HG03097 (cell line): ENCODE measurements around the gene RAB31.

Experiments used
- ATAC-seq: cut with Tn5 transposase; IDR thresholded peaks from one replicate; pipeline ENCODE4 v1.9.1; 2021; ENCODE audit not compliant: unreplicated experiment, low FRiP score

The RAB31 gene

DNA sequence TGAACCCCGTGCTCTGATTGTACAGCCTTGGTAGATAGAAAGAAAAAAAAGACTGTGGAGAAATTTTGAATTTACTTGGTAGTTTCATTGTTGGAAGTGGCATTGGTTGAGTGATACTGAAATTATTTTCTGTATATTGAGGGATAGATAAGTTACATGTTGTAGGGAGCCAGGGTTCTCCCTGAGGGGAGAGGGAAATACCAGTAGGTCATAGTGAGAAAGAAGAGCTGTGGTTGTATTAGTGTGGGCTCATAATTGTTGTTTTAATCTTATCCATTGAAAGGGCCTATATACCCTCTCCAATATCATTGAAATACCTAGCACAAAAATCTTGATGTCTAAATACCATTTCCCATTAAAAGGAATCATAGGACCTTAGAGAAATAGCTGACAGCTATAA is 16.9 kb upstream of the RAB31 start:
- ATAC-seq, result no peak

- ATAC-seq, result no peak
Observed at GRCh38 chr18:9694174-9694573, 13.9 kb upstream of the RAB31 start.

- no peak for ATAC-seq
Observed at GRCh38 chr18:9694952-9695495, 13.1 kb upstream of the RAB31 start.

DNA sequence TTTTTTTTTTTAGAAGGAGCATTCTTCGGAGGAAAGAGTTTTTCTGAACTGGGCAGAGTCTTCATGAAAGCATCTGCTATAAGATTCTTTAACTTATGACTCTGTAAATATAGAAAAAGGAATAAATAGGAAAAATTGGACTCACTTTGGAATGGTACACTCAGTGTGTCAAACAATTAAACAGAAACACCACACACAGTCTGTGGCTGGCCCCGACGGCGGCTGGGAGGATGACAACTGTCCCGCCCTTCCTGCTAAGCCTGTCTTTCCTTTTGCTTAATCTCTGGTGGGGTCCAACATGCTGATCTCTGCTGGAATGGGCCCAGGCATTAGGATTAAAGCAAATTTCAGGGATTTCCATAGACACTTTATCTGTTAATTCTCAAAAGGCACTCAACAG is 12.5 kb upstream of the RAB31 start:
- no peak for ATAC-seq

DNA sequence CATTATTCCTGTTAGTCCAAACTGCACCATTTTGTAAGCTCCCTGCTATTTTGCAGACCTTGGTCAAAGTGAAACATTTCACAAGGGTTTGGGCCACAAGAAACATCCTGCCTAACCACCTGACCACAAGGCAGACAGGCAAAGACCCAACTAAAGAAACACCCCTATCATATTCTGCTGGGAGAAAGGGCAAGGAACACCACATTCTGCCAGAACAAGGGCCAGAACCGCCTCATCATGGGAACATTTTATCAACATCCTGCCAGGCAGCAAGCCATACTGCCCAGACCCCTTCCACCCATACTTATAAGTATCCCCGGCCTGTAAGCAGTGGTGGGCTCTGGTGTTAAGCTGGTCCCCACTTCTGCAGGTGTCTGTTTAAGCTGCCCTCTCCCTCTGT is 12.0 kb upstream of the RAB31 start:
- ATAC-seq, result no peak

GRCh38 chr18:9696701-9697100 is 11.4 kb upstream of the RAB31 start:
- ATAC-seq, result no peak

DNA sequence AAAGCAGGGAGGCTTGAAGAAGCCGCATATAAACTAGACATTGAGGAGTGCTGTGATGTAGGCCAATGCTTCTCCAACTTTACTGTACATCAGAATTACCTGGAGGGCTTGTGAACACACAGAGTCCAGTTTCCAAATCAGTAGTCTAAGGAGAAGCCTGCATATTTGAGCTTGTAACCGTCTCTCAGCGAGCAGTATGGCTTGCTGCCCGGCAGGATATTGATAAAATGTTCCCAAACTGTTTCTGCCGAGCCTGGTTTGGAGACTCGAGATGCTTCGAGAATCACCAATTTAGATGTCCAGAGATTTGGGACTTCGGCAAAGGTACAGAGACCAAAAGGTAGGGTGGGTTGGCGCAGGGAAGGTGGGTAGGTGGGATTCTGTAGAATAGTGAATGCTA is 11.0 kb upstream of the RAB31 start:
- ATAC-seq, result no peak

- no peak for ATAC-seq
Observed at GRCh38 chr18:9698497-9698896, 9.6 kb upstream of the RAB31 start.

GRCh38 chr18:9700261-9700796 is 7.8 kb upstream of the RAB31 start:
- no peak for ATAC-seq

DNA sequence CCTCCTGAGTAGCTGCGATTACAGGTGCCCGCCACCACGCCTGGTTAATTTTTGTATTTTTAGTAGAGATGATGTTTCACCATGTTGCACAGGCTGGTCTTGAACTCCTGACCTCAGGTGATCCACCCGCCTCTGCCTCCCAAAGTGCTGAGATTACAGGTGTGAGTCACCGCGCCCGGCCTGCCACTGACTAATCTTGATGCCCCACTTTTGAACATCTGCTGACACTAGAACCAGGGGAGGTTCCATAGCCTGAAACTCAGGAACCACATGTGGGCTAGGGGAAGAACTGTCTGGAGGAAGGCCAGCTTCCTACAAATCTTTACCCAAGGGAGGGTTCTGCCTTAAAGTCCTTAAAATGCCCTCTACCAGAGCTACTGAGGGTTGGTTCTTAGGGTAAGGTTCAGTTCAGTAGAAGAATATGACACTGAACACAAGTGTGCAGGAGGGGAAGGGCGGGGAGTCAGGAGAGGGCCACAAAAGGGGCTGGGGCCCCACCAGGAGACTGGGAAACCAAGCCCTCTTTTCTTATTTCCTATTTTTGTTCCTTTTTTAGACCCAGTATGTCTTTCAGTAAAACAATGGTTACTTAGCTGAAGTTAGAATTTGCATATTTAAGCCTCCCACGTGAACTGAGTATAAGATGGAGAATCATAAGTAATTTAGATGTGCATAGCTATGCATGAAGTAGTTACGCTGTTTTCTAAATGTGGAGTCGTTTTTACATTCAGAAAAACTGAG is 6.3 kb upstream of the RAB31 start:
- no peak for ATAC-seq

DNA sequence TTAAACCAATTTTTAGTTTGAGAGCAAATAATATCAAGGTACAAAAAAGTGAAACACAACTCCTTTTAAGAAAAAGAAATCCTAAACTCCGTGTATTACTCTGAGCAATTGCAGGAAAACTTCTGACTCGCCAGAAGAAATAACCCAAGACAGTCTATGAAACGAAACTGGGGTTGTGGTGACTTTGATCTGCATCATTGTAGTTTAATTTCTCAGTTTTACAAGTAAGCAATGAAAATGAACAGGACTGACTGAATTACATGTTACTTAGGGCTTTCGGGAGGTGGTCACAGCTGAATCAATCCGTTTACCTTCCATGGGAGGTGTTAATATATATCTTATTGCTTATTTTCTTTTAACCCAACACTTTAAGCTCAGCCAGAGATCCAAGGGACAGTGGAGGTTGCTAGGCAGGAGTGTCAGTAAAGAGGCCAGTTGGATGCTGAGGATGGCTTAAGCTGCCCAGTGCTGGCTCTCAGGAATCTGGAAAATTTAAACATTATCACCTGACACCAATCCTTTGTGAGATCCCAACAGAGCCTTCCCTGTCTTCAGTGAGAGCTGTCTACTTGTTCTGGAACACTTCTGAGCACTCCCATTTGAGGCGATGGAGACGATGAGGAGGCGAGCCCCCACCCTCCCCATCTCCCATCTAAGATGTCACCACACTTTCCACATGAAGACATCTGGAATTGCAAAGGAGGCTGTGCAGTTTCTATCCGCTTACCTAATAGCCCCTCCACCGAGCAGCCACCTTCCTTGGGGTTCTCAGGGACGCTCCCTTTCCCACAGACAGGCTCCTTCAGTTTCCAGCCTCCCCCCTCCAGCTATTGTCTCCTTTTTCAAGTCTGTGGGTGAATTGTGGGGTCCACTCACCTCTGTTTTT is 3.6 kb upstream of the RAB31 start:
- no peak for ATAC-seq

GRCh38 chr18:9705183-9705829 is 2.8 kb upstream of the RAB31 start:
- ATAC-seq, result no peak

- no peak for ATAC-seq
Observed at GRCh38 chr18:9706081-9706935, 1.8 kb upstream of the RAB31 start.

- peak; percentile 9 for ATAC-seq
Observed at GRCh38 chr18:9707381-9708056, 582 bp upstream of the RAB31 start.

- ATAC-seq, result no peak
Observed at GRCh38 chr18:9708434-9709303, 568 bp downstream of the RAB31 start.

- no peak for ATAC-seq
Observed at GRCh38 chr18:9709304-9709877, 1.3 kb downstream of the RAB31 start.

DNA sequence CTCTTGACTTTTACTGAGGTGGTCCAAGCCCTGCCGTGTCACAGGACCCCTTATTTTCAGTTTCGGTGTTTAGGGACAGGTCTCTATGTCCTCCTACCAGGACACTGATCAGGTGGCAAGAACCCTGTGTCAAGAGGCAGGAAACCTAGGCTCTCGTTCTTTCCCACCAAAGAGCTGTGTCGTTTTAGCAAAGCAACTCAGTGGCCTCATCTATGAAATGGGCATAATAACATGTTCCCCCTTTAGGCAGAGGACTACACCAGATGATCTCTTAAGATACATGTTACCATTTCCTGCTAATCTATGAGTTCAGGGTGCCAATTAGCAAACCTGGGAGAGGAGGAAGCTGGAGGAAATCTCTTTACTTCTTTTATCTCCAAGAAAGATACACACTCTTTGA is 1.9 kb downstream of the RAB31 start:
- ATAC-seq, result no peak
